Fibroblast of the aortic adventitia (primary cell): ENCODE data around the gene NFIX. TPM values are rescaled to one million over a fixed set of nuclear protein-coding genes. Genes with fewer than 3 reads are reported as not detected.

Experiments
- DNase-seq: peaks from one replicate; pipeline ENCODE4 v3.0.0-alpha.2; 2010; ENCODE audit warnings: low read depth
- H3K4me3 ChIP-seq: 2 replicates; pipeline ENCODE4 v1.5.1; 2011; ENCODE audit warnings: low read depth, mild to moderate bottlenecking, control low read depth, low read length, moderate library complexity
- CTCF ChIP-seq: IDR thresholded peaks from 2 replicates; pipeline ENCODE4 v1.5.1; 2011; ENCODE audit warnings: mild to moderate bottlenecking, low read length, control low read depth, inconsistent platforms; ENCODE audit not compliant: insufficient read depth
- total RNA-seq: library from RNA; depleted of rRNA; stranded (reverse); fragments of >200 nt; gene quantifications from 2 replicates; pipeline ENCODE4 v1.2.3, GENCODE V29; 2012; ENCODE audit warnings: low replicate concordance

NFIX gene
- total RNA-seq, 1 donor, result 160 TPM

- TF ChIP-seq CTCF, result no peak
- H3K4me3 ChIP-seq, result no peak overlapping the region
- no peak for DNase-seq
Observed at GRCh38 chr19:13094106-13094504, 98.8 kb downstream of the NFIX start.

- no peak for DNase-seq
- TF ChIP-seq CTCF, result no peak
- H3K4me3 ChIP-seq, result no peak overlapping the region
Observed at GRCh38 chr19:13094771-13095392, 99.6 kb downstream of the NFIX start.

- DNase-seq, result no peak
- TF ChIP-seq CTCF, result no peak
- H3K4me3 ChIP-seq, result no peak overlapping the region
Observed at GRCh38 chr19:13095393-13095784, 100.1 kb downstream of the NFIX start.

GRCh38 chr19:13095934-13096927, 101.0 kb downstream of the NFIX start:
- no peak for DNase-seq
- H3K4me3 ChIP-seq, result no peak overlapping the region
- no peak for TF ChIP-seq CTCF

GRCh38 chr19:13097033-13097462, 101.8 kb downstream of the NFIX start:
- no peak overlapping the region for H3K4me3 ChIP-seq
- no peak for DNase-seq
- no peak for TF ChIP-seq CTCF

- DNase-seq, result no peak
- no peak for TF ChIP-seq CTCF
- no peak overlapping the region for H3K4me3 ChIP-seq
Observed at GRCh38 chr19:13097463-13098258, 102.4 kb downstream of the NFIX start.
